ENCODE results near the gene FBXO42.

Gene FBXO42

GRCh38 chr1:16203550-16203949 is 148.7 kb downstream of the FBXO42 start:
- H3K27me3 ChIP-seq (replicated peaks; ENCODE audit: control insufficient read depth, insufficient read depth, low read length), result no peaks in the 10 kb centered on the region

GRCh38 chr1:16202281-16203210 is 149.7 kb downstream of the FBXO42 start:
- Histone ChIP-seq H3K4me3 (ENCODE audit: low read length) (no peak overlapping the region), H3K36me3 (ENCODE audit: control insufficient read depth, insufficient read depth, low read length, severe bottlenecking) (no peaks in the 10 kb centered on the region), H3K4me1 (ENCODE audit: control insufficient read depth, insufficient read depth, low read length) (no peaks in the 10 kb centered on the region), H3K9ac (ENCODE audit: low read length) (no peak overlapping the region), H3K27me3 (replicated peaks; ENCODE audit: control insufficient read depth, insufficient read depth, low read length) (no peaks in the 10 kb centered on the region), H3K9me3 (ENCODE audit: control insufficient read depth, low read length) (no peaks in the 10 kb centered on the region)
- DNase-seq (ENCODE audit: low read depth), result no peak

More at GRCh38 chr1:16203550-16203949, 148.7 kb downstream of the FBXO42 start:
- Histone ChIP-seq H3K36me3 (ENCODE audit: control insufficient read depth, insufficient read depth, low read length, severe bottlenecking) (no peaks in the 10 kb centered on the region), H3K9me3 (ENCODE audit: control insufficient read depth, low read length) (no peaks in the 10 kb centered on the region), H3K9ac (ENCODE audit: low read length) (no peak overlapping the region), H3K4me1 (ENCODE audit: control insufficient read depth, insufficient read depth, low read length) (no peaks in the 10 kb centered on the region), H3K4me3 (ENCODE audit: low read length) (no peak overlapping the region)
- no peak for DNase-seq (ENCODE audit: low read depth)

GRCh38 chr1:16199700-16200099 is 152.6 kb downstream of the FBXO42 start:
- no peak overlapping the region for H3K9ac ChIP-seq (ENCODE audit: low read length)
- H3K9me3 ChIP-seq (ENCODE audit: control insufficient read depth, low read length), result no peaks in the 10 kb centered on the region
- H3K27me3 ChIP-seq (replicated peaks; ENCODE audit: control insufficient read depth, insufficient read depth, low read length), result no peaks in the 10 kb centered on the region
- H3K4me1 ChIP-seq (ENCODE audit: control insufficient read depth, insufficient read depth, low read length), result no peaks in the 10 kb centered on the region
- H3K36me3 ChIP-seq (ENCODE audit: control insufficient read depth, insufficient read depth, low read length, severe bottlenecking), result no peaks in the 10 kb centered on the region
- H3K4me3 ChIP-seq (ENCODE audit: low read length), result no peak overlapping the region
- DNase-seq (ENCODE audit: low read depth), result no peak

- Histone ChIP-seq H3K9me3 (ENCODE audit: control insufficient read depth, low read length) (no peaks in the 10 kb centered on the region), H3K4me3 (ENCODE audit: low read length) (no peak overlapping the region)
Observed at GRCh38 chr1:16199157-16199501, 153.2 kb downstream of the FBXO42 start.

GRCh38 chr1:16198444-16199156 is 153.7 kb downstream of the FBXO42 start:
- no peak overlapping the region for H3K9ac ChIP-seq (ENCODE audit: low read length)
- H3K27me3 ChIP-seq (replicated peaks; ENCODE audit: control insufficient read depth, insufficient read depth, low read length), result no peaks in the 10 kb centered on the region
- no peaks in the 10 kb centered on the region for H3K9me3 ChIP-seq (ENCODE audit: control insufficient read depth, low read length)
- H3K4me1 ChIP-seq (ENCODE audit: control insufficient read depth, insufficient read depth, low read length), result no peaks in the 10 kb centered on the region
- no peak for DNase-seq (ENCODE audit: low read depth)
- H3K4me3 ChIP-seq (ENCODE audit: low read length), result no peak overlapping the region
- H3K36me3 ChIP-seq (ENCODE audit: control insufficient read depth, insufficient read depth, low read length, severe bottlenecking), result no peaks in the 10 kb centered on the region

More at GRCh38 chr1:16199157-16199501, 153.2 kb downstream of the FBXO42 start:
- Histone ChIP-seq H3K9ac (ENCODE audit: low read length) (no peak overlapping the region), H3K27me3 (replicated peaks; ENCODE audit: control insufficient read depth, insufficient read depth, low read length) (no peaks in the 10 kb centered on the region), H3K4me1 (ENCODE audit: control insufficient read depth, insufficient read depth, low read length) (no peaks in the 10 kb centered on the region), H3K36me3 (ENCODE audit: control insufficient read depth, insufficient read depth, low read length, severe bottlenecking) (no peaks in the 10 kb centered on the region)
- DNase-seq (ENCODE audit: low read depth), result no peak

- Histone ChIP-seq H3K9ac (ENCODE audit: low read length) (no peak overlapping the region), H3K4me1 (ENCODE audit: control insufficient read depth, insufficient read depth, low read length) (peaks cover 3% of the 10 kb centered on the region), H3K4me3 (ENCODE audit: low read length) (no peak overlapping the region), H3K9me3 (ENCODE audit: control insufficient read depth, low read length) (no peaks in the 10 kb centered on the region), H3K36me3 (ENCODE audit: control insufficient read depth, insufficient read depth, low read length, severe bottlenecking) (no peaks in the 10 kb centered on the region), H3K27me3 (replicated peaks; ENCODE audit: control insufficient read depth, insufficient read depth, low read length) (no peaks in the 10 kb centered on the region)
- no peak for DNase-seq (ENCODE audit: low read depth)
Observed at GRCh38 chr1:16196874-16197273, 155.4 kb downstream of the FBXO42 start.

Data from adipocyte (in vitro differentiated cells).